GM18517 (cell line): ENCODE measurements around the gene NRG3.
"Not testable (repeated sequence)": the region's sequence is repeated elsewhere in the genome, so short reads cannot be mapped to it uniquely, and the experiment has no call there.

ENCODE experiments used
- ATAC-seq: cut with Tn5 transposase; IDR thresholded peaks from one replicate; pipeline ENCODE4 v1.9.1; 2021; ENCODE audit warnings: mild to moderate bottlenecking, moderate library complexity; ENCODE audit not compliant: unreplicated experiment

The NRG3 gene

GRCh38 chr10:82653244-82654155 is 778.5 kb downstream of the NRG3 start:
- no peak for ATAC-seq

GRCh38 chr10:82660205-82660604 is 785.2 kb downstream of the NRG3 start:
- no peak for ATAC-seq

- no peak for ATAC-seq
These were observed 786.0 kb downstream of the NRG3 start for GRCh38 chr10:82660986-82661385.

- ATAC-seq: no peak
These were observed 786.7 kb downstream of the NRG3 start for GRCh38 chr10:82661701-82662100.

- no peak for ATAC-seq
These were observed 793.4 kb downstream of the NRG3 start for GRCh38 chr10:82668221-82668895.

GRCh38 chr10:82674036-82674435 is 799.0 kb downstream of the NRG3 start:
- no peak for ATAC-seq

- not testable (repeated sequence) for ATAC-seq
These were observed 802.9 kb downstream of the NRG3 start for GRCh38 chr10:82677932-82678331.

- ATAC-seq: not testable (repeated sequence)
These were observed 803.5 kb downstream of the NRG3 start for GRCh38 chr10:82678451-82678850.

GRCh38 chr10:82680608-82681007 is 805.6 kb downstream of the NRG3 start:
- ATAC-seq: no peak

GRCh38 chr10:82683945-82684344 is 809.0 kb downstream of the NRG3 start:
- no peak for ATAC-seq

- ATAC-seq: no peak
These were observed 810.1 kb downstream of the NRG3 start for GRCh38 chr10:82685087-82685486.

GRCh38 chr10:82691211-82691610 is 816.2 kb downstream of the NRG3 start:
- no peak for ATAC-seq

GRCh38 chr10:82692458-82692857 is 817.5 kb downstream of the NRG3 start:
- ATAC-seq: no peak

GRCh38 chr10:82721831-82722230 is 846.8 kb downstream of the NRG3 start:
- ATAC-seq: no peak

GRCh38 chr10:82722273-82722672 is 847.3 kb downstream of the NRG3 start:
- ATAC-seq: no peak

GRCh38 chr10:82736305-82736704 is 861.3 kb downstream of the NRG3 start:
- ATAC-seq: no peak

GRCh38 chr10:82737549-82737948 is 862.6 kb downstream of the NRG3 start:
- ATAC-seq: no peak

- ATAC-seq: no peak
These were observed 863.6 kb downstream of the NRG3 start for GRCh38 chr10:82738592-82738991.

GRCh38 chr10:82742478-82742877 is 867.5 kb downstream of the NRG3 start:
- ATAC-seq: no peak

- no peak for ATAC-seq
These were observed 867.9 kb downstream of the NRG3 start for GRCh38 chr10:82742898-82743297.

GRCh38 chr10:82750538-82750937 is 875.5 kb downstream of the NRG3 start:
- ATAC-seq: no peak

GRCh38 chr10:82757397-82757796 is 882.4 kb downstream of the NRG3 start:
- ATAC-seq: no peak
